Measurements from ENCODE around the gene SACS.

GRCh38 chr13:23377983-23378632 lies 55.4 kb downstream of the SACS start:
- TF ChIP-seq CTCF (IDR thresholded peaks at IDR 0.05) (no peak), POLR2A (IDR thresholded peaks at IDR 0.05) (no peak), EP300 (IDR thresholded peaks at IDR 0.05) (no peak)

Data from sigmoid colon (tissue), 4 donors.